Caco-2 (cell line): ENCODE results near the gene RAB5A. TPM values are rescaled to one million over a fixed set of nuclear protein-coding genes. Genes with fewer than 3 reads are reported as not detected.

Experiments
- BruUV-seq: library from RNA; stranded (reverse); fragments of 400-500 nt; replicated peaks from 2 replicates; lab custom pipeline; 2021; lab: Mats Ljungman, UMichigan
- CTCF ChIA-PET: fragments of 300-600 bp; sonication (Branson Sonifier 250); formaldehyde crosslinking; loops from one replicate; lab custom pipeline; 2022; ENCODE audit warnings: antibody characterized with exemption; lab: Charles Lee
- POLR2A ChIA-PET: fragments of 300-600 bp; sonication (Branson Sonifier 250); formaldehyde crosslinking; loops from one replicate; lab custom pipeline; 2022; ENCODE audit warnings: antibody characterized with exemption; lab: Charles Lee
- DNase-seq, 2 experiments: peaks; one replicate each; pipeline versions ENCODE4 v3.0.0 to v3.0.0-alpha.2; 2020 to 2022
- H3K27me3 ChIP-seq: replicated peaks from 2 replicates; pipeline ENCODE4 v1.6.0; 2011; ENCODE audit warnings: low read length; ENCODE audit not compliant: control insufficient read depth, insufficient read depth
- H3K36me3 ChIP-seq: 2 replicates; pipeline ENCODE4 v1.5.1; 2011; ENCODE audit warnings: low read length; ENCODE audit not compliant: control insufficient read depth, insufficient read depth
- H3K4me1 ChIP-seq: fragments of 250-450 bp; sonication (Bioruptor Pico); 2 replicates; pipeline ENCODE4 v1.5.1; 2020; ENCODE audit warnings: mild to moderate bottlenecking
- H3K4me3 ChIP-seq: 2 replicates; pipeline ENCODE4 v1.5.1; 2011; ENCODE audit warnings: low read depth, mild to moderate bottlenecking, control low read depth, low read length
- H3K9me3 ChIP-seq: fragments of 250-450 bp; sonication (Bioruptor Pico); 2 replicates; pipeline ENCODE4 v1.5.1; 2020; ENCODE audit warnings: mild to moderate bottlenecking, moderate library complexity
- H3K27ac Mint-ChIP-seq: one replicate; pipeline ENCODE4 v1.8.0; 2022; ENCODE audit warnings: mixed read lengths; ENCODE audit not compliant: unreplicated experiment
- H3K27me3 Mint-ChIP-seq: one replicate; pipeline ENCODE4 v1.8.0; 2022; ENCODE audit warnings: mixed read lengths; ENCODE audit not compliant: insufficient read depth, unreplicated experiment
- H3K36me3 Mint-ChIP-seq: one replicate; pipeline ENCODE4 v1.8.0; 2022; ENCODE audit warnings: mild to moderate bottlenecking, mixed read lengths; ENCODE audit not compliant: insufficient read depth, unreplicated experiment
- H3K4me1 Mint-ChIP-seq: one replicate; pipeline ENCODE4 v1.8.0; 2022; ENCODE audit warnings: low read depth, mixed read lengths; ENCODE audit not compliant: unreplicated experiment
- H3K4me3 Mint-ChIP-seq: one replicate; pipeline ENCODE4 v1.8.0; 2022; ENCODE audit warnings: mild to moderate bottlenecking, moderate library complexity, mixed read lengths; ENCODE audit not compliant: unreplicated experiment
- H3K9me3 Mint-ChIP-seq: one replicate; pipeline ENCODE4 v1.8.0; 2022; ENCODE audit warnings: mixed read lengths; ENCODE audit not compliant: unreplicated experiment
- CTCF ChIP-seq, 2 experiments: fragments of 200-600 bp in 1 of 2; IDR thresholded peaks; 1 replicate in 1 of 2; 2 replicates in 1 of 2; pipeline versions ENCODE4 v1.5.1 to v1.8.0; 2011 to 2022; ENCODE audit warnings: antibody characterized with exemption in 1 of 2, control low read depth in 1 of 2, inconsistent platforms in 1 of 2, low read depth in 1 of 2, low read length in 1 of 2, mild to moderate bottlenecking in 1 of 2, moderate library complexity in 1 of 2; ENCODE audit not compliant: insufficient read depth in 1 of 2, severe bottlenecking in 1 of 2, unreplicated experiment in 1 of 2
- intact Hi-C: fragments of 100-400 bp; cut with micrococcal nuclease; formaldehyde crosslinking; loops from one replicate; pipeline ENCODE4 v1.10.0; 2022; ENCODE audit not compliant: unreplicated experiment
- total RNA-seq: library from RNA; stranded (reverse); gene quantifications from 2 replicates; pipeline ENCODE4 v1.2.3, GENCODE V29; 2022

The RAB5A gene
- total RNA-seq, 1 experiment from 2014 or later: 69.5 TPM

- ChIA-PET CTCF (no interaction called here), POLR2A (no interaction called here)
- Mint-ChIP-seq H3K9me3 (peaks cover 9% of the 10 kb centered on the region), H3K27me3 (no peaks in the 10 kb centered on the region), H3K27ac (peak overlapping the region; percentile 43), H3K4me1 (peaks cover 22% of the 10 kb centered on the region), H3K36me3 (peaks cover 6% of the 10 kb centered on the region), H3K4me3 (no peak overlapping the region)
- intact Hi-C loops: no loop called here
- no TSS peak for BruUV-seq
- no peaks in the 10 kb centered on the region for H3K36me3 ChIP-seq
- DNase-seq: no peak
- H3K27me3 ChIP-seq: no peaks in the 10 kb centered on the region
- no peak overlapping the region for H3K4me3 ChIP-seq
- H3K9me3 ChIP-seq: no peaks in the 10 kb centered on the region
- H3K4me1 ChIP-seq: peaks cover 12% of the 10 kb centered on the region
- TF ChIP-seq CTCF (IDR thresholded peaks at IDR 0.05; ENCODE audit: insufficient read depth in 1 of 2, low read depth in 1 of 2, low read length in 1 of 2, severe bottlenecking in 1 of 2, unreplicated experiment in 1 of 2): no peak
Observed at GRCh38 chr3:19938295-19938627, 8.6 kb upstream of the RAB5A start.

GRCh38 chr3:19940643-19941042 lies 6.3 kb upstream of the RAB5A start:
- Mint-ChIP-seq H3K27me3 (no peaks in the 10 kb centered on the region), H3K36me3 (peaks cover 6% of the 10 kb centered on the region), H3K4me1 (peaks cover 20% of the 10 kb centered on the region), H3K9me3 (no peaks in the 10 kb centered on the region), H3K4me3 (no peak overlapping the region), H3K27ac (no peak overlapping the region)
- Histone ChIP-seq H3K4me1 (peaks cover 18% of the 10 kb centered on the region), H3K9me3 (no peaks in the 10 kb centered on the region), H3K36me3 (no peaks in the 10 kb centered on the region), H3K27me3 (no peaks in the 10 kb centered on the region), H3K4me3 (no peak overlapping the region)
- intact Hi-C loops: no loop called here
- no peak for TF ChIP-seq CTCF (IDR thresholded peaks at IDR 0.05; ENCODE audit: insufficient read depth in 1 of 2, low read depth in 1 of 2, low read length in 1 of 2, severe bottlenecking in 1 of 2, unreplicated experiment in 1 of 2)
- ChIA-PET CTCF (no interaction called here), POLR2A (no interaction called here)
- BruUV-seq: no TSS peak
- no peak for DNase-seq

DNA sequence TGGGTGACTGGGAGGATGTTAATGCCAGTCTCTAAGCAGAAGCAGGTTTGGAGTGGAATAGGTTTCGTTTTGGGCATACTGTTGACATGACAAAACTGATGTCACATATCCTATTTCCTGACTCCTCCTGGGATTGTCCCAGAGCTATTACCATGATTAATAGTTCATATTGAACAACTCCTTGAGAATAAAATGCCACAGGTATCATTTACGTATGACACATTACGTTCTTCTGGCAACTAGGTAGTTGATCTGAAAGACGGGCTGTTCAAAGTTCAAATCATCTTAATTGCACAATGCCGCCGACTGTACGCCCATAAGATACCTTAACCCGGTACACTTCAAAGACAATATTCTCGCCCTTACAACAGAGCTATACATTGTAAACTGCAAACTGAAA lies 1.4 kb upstream of the RAB5A start:
- intact Hi-C loops: loop anchor here (1.0 to 5.0 kb wide), 2 partner anchors 8 to 242 kb away; partner anchors contain the start of gene SGO1
- Mint-ChIP-seq H3K9me3 (no peaks in the 10 kb centered on the region), H3K27me3 (no peaks in the 10 kb centered on the region), H3K36me3 (peaks cover 18% of the 10 kb centered on the region), H3K4me3 (peak overlapping the region; percentile 80), H3K4me1 (peaks cover 6% of the 10 kb centered on the region), H3K27ac (peak overlapping the region; percentile 86)
- TF ChIP-seq CTCF (IDR thresholded peaks at IDR 0.05; ENCODE audit: insufficient read depth in 1 of 2, low read depth in 1 of 2, low read length in 1 of 2, severe bottlenecking in 1 of 2, unreplicated experiment in 1 of 2): no peak
- DNase-seq: peak in 1 of 2 experiments; percentile 33
- ChIA-PET CTCF (no interaction called here), POLR2A (interaction anchor here (0.5 to 0.7 kb wide), 2 partner anchors 95 to 559 kb away, joined by 3 to 5 read pairs; partner anchors contain the start of gene KAT2B)
- H3K9me3 ChIP-seq: no peaks in the 10 kb centered on the region
- H3K4me3 ChIP-seq: peak overlapping the region; percentile 96
- no peaks in the 10 kb centered on the region for H3K36me3 ChIP-seq
- no peaks in the 10 kb centered on the region for H3K27me3 ChIP-seq
- no TSS peak for BruUV-seq
- peaks cover 12% of the 10 kb centered on the region for H3K4me1 ChIP-seq
